ENCODE results near the gene DOCK4. TPM values are rescaled to one million over a fixed set of nuclear protein-coding genes. Genes with fewer than 3 reads are reported as not detected.

DOCK4 gene
- total RNA-seq, 1 donor from 2014 or later = 44.1 TPM

DNA sequence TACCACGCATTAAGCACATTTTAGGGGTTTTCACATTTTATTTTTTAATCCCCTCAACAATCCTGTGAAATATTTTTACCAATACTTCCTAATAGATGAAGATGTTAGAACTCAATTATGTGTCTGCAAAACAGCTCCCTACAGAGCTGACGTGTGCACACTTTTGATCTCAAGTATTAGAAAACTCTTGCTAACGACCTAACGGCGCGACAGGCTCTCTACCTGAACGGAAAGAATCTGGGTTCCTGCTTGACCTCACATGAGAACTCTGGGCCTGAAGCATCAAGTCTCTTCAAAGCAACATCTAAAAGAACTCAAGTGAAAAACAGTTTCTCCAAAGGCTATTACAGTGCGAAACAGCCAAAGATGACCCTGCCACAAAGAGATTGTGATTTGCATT lies 113.9 kb downstream of the DOCK4 start:
- no peaks in the 10 kb centered on the region for H3K27me3 Mint-ChIP-seq (ENCODE audit: unreplicated experiment)
- peaks cover 13% of the 10 kb centered on the region for H3K4me1 Mint-ChIP-seq (ENCODE audit: unreplicated experiment)
- no peaks in the 10 kb centered on the region for H3K36me3 Mint-ChIP-seq (ENCODE audit: unreplicated experiment)
- no peak overlapping the region for H3K4me3 Mint-ChIP-seq (ENCODE audit: unreplicated experiment)
- H3K9me3 Mint-ChIP-seq (ENCODE audit: unreplicated experiment) = peaks cover 7% of the 10 kb centered on the region
- H3K27ac Mint-ChIP-seq (ENCODE audit: unreplicated experiment) = no peak overlapping the region
- no peak for DNase-seq (ENCODE audit: extremely low spot score, unreplicated experiment)
- TF ChIP-seq, protein P1, sequence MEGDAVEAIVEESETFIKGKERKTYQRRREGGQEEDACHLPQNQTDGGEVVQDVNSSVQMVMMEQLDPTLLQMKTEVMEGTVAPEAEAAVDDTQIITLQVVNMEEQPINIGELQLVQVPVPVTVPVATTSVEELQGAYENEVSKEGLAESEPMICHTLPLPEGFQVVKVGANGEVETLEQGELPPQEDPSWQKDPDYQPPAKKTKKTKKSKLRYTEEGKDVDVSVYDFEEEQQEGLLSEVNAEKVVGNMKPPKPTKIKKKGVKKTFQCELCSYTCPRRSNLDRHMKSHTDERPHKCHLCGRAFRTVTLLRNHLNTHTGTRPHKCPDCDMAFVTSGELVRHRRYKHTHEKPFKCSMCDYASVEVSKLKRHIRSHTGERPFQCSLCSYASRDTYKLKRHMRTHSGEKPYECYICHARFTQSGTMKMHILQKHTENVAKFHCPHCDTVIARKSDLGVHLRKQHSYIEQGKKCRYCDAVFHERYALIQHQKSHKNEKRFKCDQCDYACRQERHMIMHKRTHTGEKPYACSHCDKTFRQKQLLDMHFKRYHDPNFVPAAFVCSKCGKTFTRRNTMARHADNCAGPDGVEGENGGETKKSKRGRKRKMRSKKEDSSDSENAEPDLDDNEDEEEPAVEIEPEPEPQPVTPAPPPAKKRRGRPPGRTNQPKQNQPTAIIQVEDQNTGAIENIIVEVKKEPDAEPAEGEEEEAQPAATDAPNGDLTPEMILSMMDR (IDR thresholded peaks at IDR 0.05) = no peak

- Mint-ChIP-seq H3K9me3 (ENCODE audit: unreplicated experiment) (peaks cover 7% of the 10 kb centered on the region), H3K4me1 (ENCODE audit: unreplicated experiment) (peaks cover 18% of the 10 kb centered on the region), H3K27ac (ENCODE audit: unreplicated experiment) (no peak overlapping the region), H3K36me3 (ENCODE audit: unreplicated experiment) (no peaks in the 10 kb centered on the region), H3K4me3 (ENCODE audit: unreplicated experiment) (no peak overlapping the region), H3K27me3 (ENCODE audit: unreplicated experiment) (no peaks in the 10 kb centered on the region)
- TF ChIP-seq, protein P1 (IDR thresholded peaks at IDR 0.05) = no peak
- DNase-seq (ENCODE audit: extremely low spot score, unreplicated experiment) = no peak
These were observed 114.4 kb downstream of the DOCK4 start for GRCh38 chr7:112091768-112092167.

DNA sequence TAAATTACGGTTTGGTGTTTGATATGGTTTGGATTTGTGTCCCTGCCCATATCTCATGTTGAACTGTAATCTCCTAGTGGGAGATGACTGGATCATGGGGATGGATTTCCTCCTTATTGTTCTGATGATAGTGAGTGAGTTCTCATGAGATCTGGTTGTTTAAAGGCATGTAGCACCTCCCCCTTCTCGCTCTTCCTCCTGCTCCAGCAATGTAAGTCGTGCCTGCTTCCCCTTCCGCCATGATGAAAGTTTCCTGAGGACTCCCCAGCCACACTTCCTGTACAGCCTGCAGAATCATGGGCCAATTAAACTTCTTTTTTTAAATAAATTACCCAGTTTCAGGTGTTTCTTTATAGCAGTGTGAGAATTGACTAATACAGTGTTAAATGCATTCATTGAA lies 116.6 kb downstream of the DOCK4 start:
- no peak overlapping the region for H3K4me3 Mint-ChIP-seq (ENCODE audit: unreplicated experiment)
- DNase-seq (ENCODE audit: extremely low spot score, unreplicated experiment) = no peak
- TF ChIP-seq, protein P1 (IDR thresholded peaks at IDR 0.05) = no peak
- peaks cover 2% of the 10 kb centered on the region for H3K9me3 Mint-ChIP-seq (ENCODE audit: unreplicated experiment)
- H3K36me3 Mint-ChIP-seq (ENCODE audit: unreplicated experiment) = no peaks in the 10 kb centered on the region
- H3K4me1 Mint-ChIP-seq (ENCODE audit: unreplicated experiment) = peaks cover 39% of the 10 kb centered on the region
- H3K27ac Mint-ChIP-seq (ENCODE audit: unreplicated experiment) = no peak overlapping the region
- no peaks in the 10 kb centered on the region for H3K27me3 Mint-ChIP-seq (ENCODE audit: unreplicated experiment)

DNA sequence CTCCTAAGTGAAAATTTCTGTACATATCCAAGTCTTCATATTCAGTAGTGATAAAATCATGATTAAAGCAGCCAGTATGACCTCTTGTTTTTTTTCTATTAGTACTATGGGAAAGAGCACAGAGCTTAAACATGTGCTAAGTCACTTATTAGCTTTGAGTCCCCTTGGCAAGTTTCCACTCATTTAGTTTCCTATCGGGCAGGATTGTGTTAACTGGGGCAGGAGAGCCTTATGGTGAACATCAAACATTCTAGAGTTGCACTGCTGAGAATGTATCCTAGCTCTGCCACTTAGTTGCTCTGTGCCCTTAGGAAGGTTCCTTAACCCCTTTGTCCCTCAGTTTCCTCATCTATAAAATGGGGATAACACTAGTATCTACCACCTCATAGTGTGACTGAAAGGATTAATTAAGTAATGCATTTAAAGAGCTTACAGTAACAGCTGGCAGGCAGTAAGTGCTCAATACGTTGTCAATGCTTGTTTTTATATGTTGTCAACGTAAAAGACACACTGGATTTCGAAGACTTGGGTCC lies 117.6 kb downstream of the DOCK4 start:
- TF ChIP-seq, protein P1 (IDR thresholded peaks at IDR 0.05) = no peak
- Mint-ChIP-seq H3K36me3 (ENCODE audit: unreplicated experiment) (no peaks in the 10 kb centered on the region), H3K4me1 (ENCODE audit: unreplicated experiment) (peaks cover 49% of the 10 kb centered on the region), H3K4me3 (ENCODE audit: unreplicated experiment) (no peak overlapping the region), H3K27ac (ENCODE audit: unreplicated experiment) (no peak overlapping the region), H3K27me3 (ENCODE audit: unreplicated experiment) (no peaks in the 10 kb centered on the region), H3K9me3 (ENCODE audit: unreplicated experiment) (no peaks in the 10 kb centered on the region)
- DNase-seq (ENCODE audit: extremely low spot score, unreplicated experiment) = no peak

DNA sequence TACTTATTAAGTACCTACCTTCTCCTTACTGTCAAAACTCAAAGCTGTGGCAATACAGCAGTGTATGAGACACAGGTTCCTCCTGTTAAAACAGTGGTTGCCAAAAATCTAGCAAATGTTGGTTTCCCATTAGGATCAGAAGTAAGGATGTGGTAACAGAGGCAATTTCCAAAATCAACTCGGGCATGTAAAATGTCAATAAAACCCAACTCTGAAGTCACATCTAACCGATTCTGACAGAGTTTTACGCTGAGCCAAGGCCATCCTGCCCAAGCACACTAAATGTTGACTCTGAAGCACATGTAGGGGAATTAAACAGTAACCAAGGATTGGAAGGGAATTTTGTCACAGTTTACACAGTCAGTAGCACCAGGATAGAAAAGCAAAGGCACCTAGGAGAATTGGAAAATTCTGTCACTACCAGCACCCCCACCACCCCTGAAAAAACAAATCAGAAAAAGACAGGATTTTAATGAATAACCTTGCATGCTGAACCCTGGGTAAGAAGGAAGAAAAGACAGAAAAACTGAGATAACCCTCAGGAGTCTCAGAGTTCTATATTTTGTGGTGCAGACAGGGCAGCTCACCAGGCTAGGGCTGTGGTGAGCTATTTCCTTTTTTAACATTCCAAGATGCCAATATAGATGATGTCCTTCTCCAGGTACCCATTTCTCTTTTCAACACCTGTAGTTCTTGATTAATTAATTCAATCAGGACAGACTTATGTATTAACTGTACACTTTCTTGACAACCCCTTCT lies 119.5 kb downstream of the DOCK4 start:
- DNase-seq (ENCODE audit: extremely low spot score, unreplicated experiment) = no peak
- Mint-ChIP-seq H3K36me3 (ENCODE audit: unreplicated experiment) (no peaks in the 10 kb centered on the region), H3K9me3 (ENCODE audit: unreplicated experiment) (no peaks in the 10 kb centered on the region), H3K4me3 (ENCODE audit: unreplicated experiment) (no peak overlapping the region), H3K27me3 (ENCODE audit: unreplicated experiment) (no peaks in the 10 kb centered on the region), H3K4me1 (ENCODE audit: unreplicated experiment) (peaks cover 56% of the 10 kb centered on the region), H3K27ac (ENCODE audit: unreplicated experiment) (peak overlapping the region; percentile 58)
- TF ChIP-seq, protein P1 (IDR thresholded peaks at IDR 0.05) = no peak

Data from osteocyte (in vitro differentiated cells).